ENCODE results near the gene OLFML1. TPM values are rescaled to one million over a fixed set of nuclear protein-coding genes. Genes with fewer than 3 reads are reported as not detected.

OLFML1 gene
- total and polyA plus RNA-seq, 10 of the 15 experiments (the other 5 are each of a cell fraction or from before 2014, with no cell fraction given): 0.04 to 0.71 (median 0.21) TPM; not detected in 6

- no peak for TF ChIP-seq SRF (IDR thresholded peaks at IDR 0.05; ENCODE audit: low read depth in 2 of 2, low read length in 2 of 2)
- TF ChIP-seq POU2F2 (IDR thresholded peaks at IDR 0.05; ENCODE audit: borderline replicate concordance, low read depth, low read length): no peak
Measured at GRCh38 chr11:7488681-7489080, 3.4 kb downstream of the OLFML1 start (continued).

GRCh38 chr11:7489376-7489775, 4.1 kb downstream of the OLFML1 start:
- ChIA-PET CTCF (interaction anchor here (0.9 to 1.2 kb wide), 2 partner anchors 12 to 27 kb away, joined by 3 read pairs; no protein-coding TSS in a partner anchor), RAD21 (ENCODE audit: unreplicated experiment) (no interaction called here), POLR2A (interaction anchor here (0.6 kb wide), 1 partner anchor 32 kb away, joined by 3 read pairs; no protein-coding TSS in a partner anchor), SMC1A (ENCODE audit: uncharacterized antibody, unreplicated experiment) (interaction anchor here (1.1 kb wide), 1 partner anchor 11 kb away, joined by 4 read pairs; no protein-coding TSS in a partner anchor)
- H4K20me1 ChIP-seq (ENCODE audit: control insufficient read depth, insufficient read depth): no peaks in the 10 kb centered on the region
- H3K27me3 ChIP-seq (replicated peaks in 1 of 2; ENCODE audit: control insufficient read depth in 2 of 2, insufficient read depth in 2 of 2, low read length in 1 of 2): no peaks in the 10 kb centered on the region
- H3K4me3 ChIP-seq: no peak overlapping the region
- DNase-seq (ENCODE audit: low read depth, low spot score) (no peak), FAIRE-seq (no peak), ATAC-seq (no peak)
- in situ Hi-C loops (cut with MboI) (no loop called here), intact Hi-C loops (cut with micrococcal nuclease; ENCODE audit: unreplicated experiment) (no loop called here)
- 94% methylated on average over 2 of the region's 2 CpGs for WGBS (ENCODE audit: insufficient coverage, insufficient replicate concordance, low lambda C conversion rate, missing lambda C conversion rate)
- no peak overlapping the region for H2AFZ ChIP-seq (ENCODE audit: control insufficient read depth, low read depth, low read length)
- no peaks in the 10 kb centered on the region for H3K79me2 ChIP-seq (ENCODE audit: control insufficient read depth, insufficient read depth, low read length)
- BruUV-seq (replicated peaks): no TSS peak
- H3K9me3 ChIP-seq (replicated peaks; ENCODE audit: control insufficient read depth, insufficient read depth, low read length): no peaks in the 10 kb centered on the region
- H3K4me1 ChIP-seq (ENCODE audit: control insufficient read depth, insufficient read depth, low read length): no peaks in the 10 kb centered on the region
- no peak for TF ChIP-seq NFXL1 (IDR thresholded peaks at IDR 0.05; ENCODE audit: borderline replicate concordance)
- no peak overlapping the region for H3K4me2 ChIP-seq (ENCODE audit: control insufficient read depth, insufficient read depth)
- H3K9ac ChIP-seq (ENCODE audit: control insufficient read depth, insufficient read depth, low read length): no peak overlapping the region
- H3K27ac ChIP-seq (ENCODE audit: control insufficient read depth, insufficient read depth): no peak overlapping the region
- no peaks in the 10 kb centered on the region for H3K36me3 ChIP-seq (ENCODE audit: control insufficient read depth in 2 of 2, insufficient read depth in 2 of 2, low read length in 1 of 2)

DNA sequence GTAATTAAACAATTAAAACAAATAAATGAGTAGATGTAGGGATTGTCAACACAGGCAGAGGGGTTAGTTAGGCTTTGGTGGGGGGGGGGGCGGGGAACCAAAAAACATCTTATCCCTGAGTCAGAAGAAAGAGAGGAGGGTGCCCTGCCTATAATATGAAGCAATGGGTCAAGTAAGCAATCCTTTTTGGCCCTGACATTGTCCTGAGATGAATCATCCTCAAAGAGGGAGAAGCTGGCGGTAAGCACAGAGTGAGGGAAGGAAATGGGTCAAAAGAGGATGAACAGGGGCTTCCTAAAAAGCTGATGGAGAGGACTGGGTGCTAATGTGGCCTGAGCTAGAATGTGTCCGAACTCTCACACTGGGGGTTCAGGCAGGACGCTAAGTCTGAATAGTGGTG, 4.7 kb downstream of the OLFML1 start:
- ChIA-PET RAD21 (ENCODE audit: unreplicated experiment) (no interaction called here), SMC1A (ENCODE audit: uncharacterized antibody, unreplicated experiment) (interaction anchor here (0.8 to 1.3 kb wide), 5 partner anchors 10 to 402 kb away, joined by 3 to 4 read pairs (median 4); no protein-coding TSS in a partner anchor), POLR2A (no interaction called here), CTCF (interaction anchor here (1.2 kb wide), 1 partner anchor 12 kb away, joined by 3 read pairs; no protein-coding TSS in a partner anchor)
- H3K27ac ChIP-seq (ENCODE audit: control insufficient read depth, insufficient read depth): no peak overlapping the region
- no peaks in the 10 kb centered on the region for H3K79me2 ChIP-seq (ENCODE audit: control insufficient read depth, insufficient read depth, low read length)
- no peak overlapping the region for H3K9ac ChIP-seq (ENCODE audit: control insufficient read depth, insufficient read depth, low read length)
- H3K4me1 ChIP-seq (ENCODE audit: control insufficient read depth, insufficient read depth, low read length): no peaks in the 10 kb centered on the region
- H2AFZ ChIP-seq (ENCODE audit: control insufficient read depth, low read depth, low read length): no peak overlapping the region
- 80% methylated on average over 3 of the region's 4 CpGs for WGBS (ENCODE audit: insufficient coverage, insufficient replicate concordance, low lambda C conversion rate, missing lambda C conversion rate)
- H3K27me3 ChIP-seq (replicated peaks in 1 of 2; ENCODE audit: control insufficient read depth in 2 of 2, insufficient read depth in 2 of 2, low read length in 1 of 2): no peaks in the 10 kb centered on the region
- no peaks in the 10 kb centered on the region for H3K36me3 ChIP-seq (ENCODE audit: control insufficient read depth in 2 of 2, insufficient read depth in 2 of 2, low read length in 1 of 2)
- in situ Hi-C loops (cut with MboI): no loop called here
- no peak for FAIRE-seq
- no peaks in the 10 kb centered on the region for H3K9me3 ChIP-seq (replicated peaks; ENCODE audit: control insufficient read depth, insufficient read depth, low read length)
- no peaks in the 10 kb centered on the region for H4K20me1 ChIP-seq (ENCODE audit: control insufficient read depth, insufficient read depth)
- BruUV-seq (replicated peaks): no TSS peak
- no peak overlapping the region for H3K4me2 ChIP-seq (ENCODE audit: control insufficient read depth, insufficient read depth)
- no peak for ATAC-seq
- DNase-seq (ENCODE audit: low read depth, low spot score): no peak
- intact Hi-C loops (cut with micrococcal nuclease; ENCODE audit: unreplicated experiment): no loop called here
- no peak overlapping the region for H3K4me3 ChIP-seq
- TF ChIP-seq RELB (IDR thresholded peaks at IDR 0.05; ENCODE audit: low read depth): no peak
- TF ChIP-seq BACH1 (IDR thresholded peaks at IDR 0.05; ENCODE audit: borderline replicate concordance): no peak
- no peak for TF ChIP-seq MLLT1 (IDR thresholded peaks at IDR 0.05)
- TF ChIP-seq RCOR1 (conservative IDR thresholded peaks at IDR 0.05; ENCODE audit: low read depth, low read length): no peak
- TF ChIP-seq WRNIP1 (IDR thresholded peaks at IDR 0.05; ENCODE audit: borderline replicate concordance, low read depth, low read length): no peak
- TF ChIP-seq EZH2 (IDR thresholded peaks at IDR 0.05; ENCODE audit: borderline replicate concordance, control insufficient read depth, low read depth, low read length): no peak
- no peak for TF ChIP-seq IKZF1 (conservative IDR thresholded peaks at IDR 0.05)
- TF ChIP-seq MEF2B (IDR thresholded peaks at IDR 0.05; ENCODE audit: partially characterized antibody, poor library complexity, severe bottlenecking): no peak
